HepG2 (cell line): ENCODE data around the gene ZDHHC19. TPM values are rescaled to one million over a fixed set of nuclear protein-coding genes. Genes with fewer than 3 reads are reported as not detected.

Source experiments
- CEBPG ChIP-seq: IDR thresholded peaks from 2 replicates; pipeline ENCODE4 v1.6.1; 2016
- JUNB ChIP-seq: sonication (generic); formaldehyde crosslinking; IDR thresholded peaks from 2 replicates; pipeline ENCODE4 v1.8.0; 2022; ENCODE audit warnings: missing genetic modification reagents, mild to moderate bottlenecking, borderline replicate concordance
- KDM5A ChIP-seq: fragments of 200-600 bp; sonication (generic); IDR thresholded peaks from 2 replicates; pipeline ENCODE4 v1.7.0; 2018; ENCODE audit warnings: antibody characterized with exemption, mild to moderate bottlenecking, low read length, borderline replicate concordance
- NR2F2 ChIP-seq: IDR thresholded peaks from 2 replicates; pipeline ENCODE4 v1.6.1; 2012; ENCODE audit warnings: low read depth, inconsistent platforms, borderline replicate concordance
- NR3C1 ChIP-seq: sonication (generic); formaldehyde crosslinking; IDR thresholded peaks from 2 replicates; pipeline ENCODE4 v1.4.0; 2020; ENCODE audit warnings: missing genetic modification reagents
- SAP130 ChIP-seq: IDR thresholded peaks from 2 replicates; pipeline ENCODE4 v1.6.1; 2016; ENCODE audit warnings: low read depth
- TARDBP ChIP-seq: sonication (generic); formaldehyde crosslinking; IDR thresholded peaks from 2 replicates; pipeline ENCODE4 v1.8.0; 2022; ENCODE audit warnings: mild to moderate bottlenecking, missing genetic modification reagents
- TBL1XR1 ChIP-seq: fragments of 150-350 bp; IDR thresholded peaks from 2 replicates; pipeline ENCODE4 v1.6.1; 2014; ENCODE audit warnings: borderline replicate concordance, low read length; ENCODE audit not compliant: partially characterized antibody
- U2AF1 ChIP-seq: fragments of 200-400 bp; formaldehyde crosslinking; optimal IDR thresholded peaks from 2 replicates; pipeline ENCODE3; 2017; ENCODE audit warnings: mild to moderate bottlenecking, low read depth, low read length
- XRCC5 ChIP-seq: fragments of 200-400 bp; formaldehyde crosslinking; optimal IDR thresholded peaks from 2 replicates; pipeline ENCODE3; 2017; ENCODE audit warnings: mild to moderate bottlenecking, low read length
- ZNF337 ChIP-seq: sonication (generic); formaldehyde crosslinking; IDR thresholded peaks from 2 replicates; pipeline ENCODE4 v1.5.1; 2020; ENCODE audit warnings: missing genetic modification reagents, low read depth, mild to moderate bottlenecking, borderline replicate concordance
- ZNF569 ChIP-seq: sonication (generic); formaldehyde crosslinking; IDR thresholded peaks from 2 replicates; pipeline ENCODE4 v1.5.0; 2020; ENCODE audit warnings: mild to moderate bottlenecking, missing genetic modification reagents, moderate library complexity, borderline replicate concordance
- ZNF672 ChIP-seq: sonication (generic); formaldehyde crosslinking; IDR thresholded peaks from 2 replicates; pipeline ENCODE4 v1.8.1; 2022; ENCODE audit warnings: missing genetic modification reagents
- ZNF761 ChIP-seq: sonication (generic); formaldehyde crosslinking; conservative IDR thresholded peaks from 2 replicates; pipeline ENCODE4 v1.4.0; 2020; ENCODE audit warnings: mild to moderate bottlenecking, missing genetic modification reagents
- polyA plus RNA-seq, 8 experiments: library from polyadenylated mRNA; depleted of rRNA in 3 of 8; stranded (reverse) in 7 of 8; unstranded in 1 of 8; fragments of >200 nt; fragmentation: Illumina TruSeq in 4 of 8; extraction: Trizol in 4 of 8; gene quantifications; 2 replicates each; pipeline versions ENCODE4 v1.2.1 to v1.2.3, GENCODE V29; 2011 to 2016; ENCODE audit warnings: low read depth in 4 of 8, missing spikeins in 1 of 8, mixed read lengths in 1 of 8; ENCODE audit not compliant: insufficient read depth in 1 of 8
- total RNA-seq, 5 experiments: library from RNA; depleted of rRNA; stranded (reverse); fragments of >200 nt; fragmentation: Illumina TruSeq; extraction: Trizol; gene quantifications; 2 replicates each; pipeline ENCODE4 v1.2.3, GENCODE V29; 2016; ENCODE audit warnings: low read depth in 1 of 5
- TF ChIP-seq, protein P1 (sequence below): sonication (generic); formaldehyde crosslinking; IDR thresholded peaks from 2 replicates; pipeline ENCODE4 v1.8.0; 2022; ENCODE audit warnings: missing genetic modification reagents, mild to moderate bottlenecking, borderline replicate concordance
- TF ChIP-seq, protein P2 (sequence below): sonication (generic); formaldehyde crosslinking; IDR thresholded peaks from 2 replicates; pipeline ENCODE4 v1.8.0; 2022; ENCODE audit warnings: mild to moderate bottlenecking, missing genetic modification reagents
- TF ChIP-seq, protein P3 (sequence below): sonication (generic); formaldehyde crosslinking; IDR thresholded peaks from 2 replicates; pipeline ENCODE4 v1.4.0; 2020; ENCODE audit warnings: mild to moderate bottlenecking, missing genetic modification reagents
- TF ChIP-seq, protein P4 (sequence below): sonication (generic); formaldehyde crosslinking; IDR thresholded peaks from 2 replicates; pipeline ENCODE4 v1.4.0; 2020; ENCODE audit warnings: mild to moderate bottlenecking, missing genetic modification reagents
- TF ChIP-seq, protein P5 (sequence below): sonication (generic); formaldehyde crosslinking; IDR thresholded peaks from 2 replicates; pipeline ENCODE4 v1.4.0; 2020; ENCODE audit warnings: missing genetic modification reagents

The ZDHHC19 gene
- total and polyA plus RNA-seq, 2 of the 13 experiments (the other 11 are each of a cell fraction or from before 2014, with no cell fraction given): 0.22 to 0.53 TPM

DNA sequence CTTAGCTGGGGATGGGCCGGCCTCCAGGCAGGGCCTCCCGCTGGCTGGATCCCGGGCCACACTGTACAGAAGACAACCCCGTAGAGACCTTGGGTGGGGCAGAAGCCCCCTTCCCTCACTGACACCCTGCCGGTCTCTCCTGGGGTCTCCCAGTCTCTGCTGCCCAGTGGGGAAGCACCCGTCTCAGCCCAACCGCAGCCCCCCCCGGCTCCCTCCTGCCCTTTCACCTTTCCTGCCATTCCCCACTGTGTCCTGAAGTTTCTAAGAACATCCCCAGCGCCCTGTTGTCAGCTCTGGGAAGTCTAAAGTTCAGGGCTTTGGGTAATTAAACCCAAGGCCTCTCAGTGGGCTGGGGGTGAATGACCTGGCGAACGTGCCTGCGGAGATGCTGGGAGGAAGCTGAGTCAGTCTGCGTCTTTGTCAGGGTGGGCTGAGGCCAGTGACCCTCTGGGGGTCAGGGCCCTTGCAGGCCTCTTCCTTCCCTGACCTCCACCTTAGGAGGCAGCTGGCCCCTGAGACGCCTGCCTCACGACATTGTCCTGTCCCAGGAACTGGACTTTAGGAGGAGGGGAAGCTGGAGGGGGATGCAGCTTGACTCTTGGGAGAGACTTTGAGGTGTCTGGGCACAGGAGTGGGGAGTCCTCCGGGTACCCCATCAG lies 3.7 kb upstream of the ZDHHC19 start (continued):
- TF ChIP-seq, protein P1, sequence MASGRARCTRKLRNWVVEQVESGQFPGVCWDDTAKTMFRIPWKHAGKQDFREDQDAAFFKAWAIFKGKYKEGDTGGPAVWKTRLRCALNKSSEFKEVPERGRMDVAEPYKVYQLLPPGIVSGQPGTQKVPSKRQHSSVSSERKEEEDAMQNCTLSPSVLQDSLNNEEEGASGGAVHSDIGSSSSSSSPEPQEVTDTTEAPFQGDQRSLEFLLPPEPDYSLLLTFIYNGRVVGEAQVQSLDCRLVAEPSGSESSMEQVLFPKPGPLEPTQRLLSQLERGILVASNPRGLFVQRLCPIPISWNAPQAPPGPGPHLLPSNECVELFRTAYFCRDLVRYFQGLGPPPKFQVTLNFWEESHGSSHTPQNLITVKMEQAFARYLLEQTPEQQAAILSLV (CRISPR knock-in tag): peak; percentile 90
- TF ChIP-seq SAP130 (CRISPR knock-in tag): peak; percentile 84
- peak; percentile 16 for TF ChIP-seq XRCC5
- TF ChIP-seq ZNF672 (CRISPR knock-in tag): no peak
- no peak for TF ChIP-seq KDM5A
- TF ChIP-seq, protein P2, sequence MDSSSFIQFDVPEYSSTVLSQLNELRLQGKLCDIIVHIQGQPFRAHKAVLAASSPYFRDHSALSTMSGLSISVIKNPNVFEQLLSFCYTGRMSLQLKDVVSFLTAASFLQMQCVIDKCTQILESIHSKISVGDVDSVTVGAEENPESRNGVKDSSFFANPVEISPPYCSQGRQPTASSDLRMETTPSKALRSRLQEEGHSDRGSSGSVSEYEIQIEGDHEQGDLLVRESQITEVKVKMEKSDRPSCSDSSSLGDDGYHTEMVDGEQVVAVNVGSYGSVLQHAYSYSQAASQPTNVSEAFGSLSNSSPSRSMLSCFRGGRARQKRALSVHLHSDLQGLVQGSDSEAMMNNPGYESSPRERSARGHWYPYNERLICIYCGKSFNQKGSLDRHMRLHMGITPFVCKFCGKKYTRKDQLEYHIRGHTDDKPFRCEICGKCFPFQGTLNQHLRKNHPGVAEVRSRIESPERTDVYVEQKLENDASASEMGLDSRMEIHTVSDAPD: peak; percentile 57; the same call in 1 of the 2 replicates
- peak; percentile 64 for TF ChIP-seq TBL1XR1
- no peak for TF ChIP-seq ZNF337 (CRISPR knock-in tag)
- TF ChIP-seq U2AF1: no peak
- TF ChIP-seq NR3C1 (CRISPR knock-in tag): no peak
- no peak for TF ChIP-seq ZNF569 (CRISPR knock-in tag)
- no peak for TF ChIP-seq JUNB
- peak; percentile 45; the same call in 1 of the 2 replicates for TF ChIP-seq CEBPG (CRISPR knock-in tag)
- peak; percentile 94 for TF ChIP-seq TARDBP (CRISPR knock-in tag)
- TF ChIP-seq, protein P3, sequence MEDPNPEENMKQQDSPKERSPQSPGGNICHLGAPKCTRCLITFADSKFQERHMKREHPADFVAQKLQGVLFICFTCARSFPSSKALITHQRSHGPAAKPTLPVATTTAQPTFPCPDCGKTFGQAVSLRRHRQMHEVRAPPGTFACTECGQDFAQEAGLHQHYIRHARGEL (CRISPR knock-in tag): no peak
- TF ChIP-seq ZNF761 (CRISPR knock-in tag): no peak
- TF ChIP-seq, protein P4, sequence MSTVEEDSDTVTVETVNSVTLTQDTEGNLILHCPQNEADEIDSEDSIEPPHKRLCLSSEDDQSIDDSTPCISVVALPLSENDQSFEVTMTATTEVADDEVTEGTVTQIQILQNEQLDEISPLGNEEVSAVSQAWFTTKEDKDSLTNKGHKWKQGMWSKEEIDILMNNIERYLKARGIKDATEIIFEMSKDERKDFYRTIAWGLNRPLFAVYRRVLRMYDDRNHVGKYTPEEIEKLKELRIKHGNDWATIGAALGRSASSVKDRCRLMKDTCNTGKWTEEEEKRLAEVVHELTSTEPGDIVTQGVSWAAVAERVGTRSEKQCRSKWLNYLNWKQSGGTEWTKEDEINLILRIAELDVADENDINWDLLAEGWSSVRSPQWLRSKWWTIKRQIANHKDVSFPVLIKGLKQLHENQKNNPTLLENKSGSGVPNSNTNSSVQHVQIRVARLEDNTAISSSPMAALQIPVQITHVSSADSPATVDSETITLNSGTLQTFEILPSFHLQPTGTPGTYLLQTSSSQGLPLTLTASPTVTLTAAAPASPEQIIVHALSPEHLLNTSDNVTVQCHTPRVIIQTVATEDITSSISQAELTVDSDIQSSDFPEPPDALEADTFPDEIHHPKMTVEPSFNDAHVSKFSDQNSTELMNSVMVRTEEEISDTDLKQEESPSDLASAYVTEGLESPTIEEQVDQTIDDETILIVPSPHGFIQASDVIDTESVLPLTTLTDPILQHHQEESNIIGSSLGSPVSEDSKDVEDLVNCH (CRISPR knock-in tag): no peak
- TF ChIP-seq NR2F2: peak; percentile 91
- TF ChIP-seq, protein P5, sequence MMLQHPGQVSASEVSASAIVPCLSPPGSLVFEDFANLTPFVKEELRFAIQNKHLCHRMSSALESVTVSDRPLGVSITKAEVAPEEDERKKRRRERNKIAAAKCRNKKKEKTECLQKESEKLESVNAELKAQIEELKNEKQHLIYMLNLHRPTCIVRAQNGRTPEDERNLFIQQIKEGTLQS: peak; percentile 65; the same call in 1 of the 2 replicates
